GM12878 (cell line): ENCODE measurements around the gene NELL1.

Experiments
- CHD2 ChIP-seq: IDR thresholded peaks from 2 replicates; pipeline ENCODE4 v1.6.1; 2011; ENCODE audit warnings: low read depth, low read length, improper control_type of control experiment, borderline replicate concordance
- CTCF ChIP-seq, 3 experiments: IDR thresholded peaks in 2 of 3; conservative IDR thresholded peaks in 1 of 3; 2 replicates each; pipeline ENCODE4 v1.5.1; 2011; ENCODE audit warnings: low read depth in 3 of 3, low read length in 3 of 3, mild to moderate bottlenecking in 3 of 3, control low read depth in 2 of 3, moderate library complexity in 2 of 3, inconsistent platforms in 1 of 3, mixed read lengths in 1 of 3; ENCODE audit not compliant: control insufficient read depth in 2 of 3, insufficient read depth in 1 of 3; ENCODE audit errors: extremely low read depth in 1 of 3
- E4F1 ChIP-seq: fragments of 450-650 bp; IDR thresholded peaks from 2 replicates; pipeline ENCODE4 v1.6.1; 2018; ENCODE audit warnings: borderline replicate concordance, mild to moderate bottlenecking; ENCODE audit not compliant: partially characterized antibody
- NBN ChIP-seq: fragments of 450-650 bp; IDR thresholded peaks from 2 replicates; pipeline ENCODE4 v1.6.1; 2016
- NR2C2 ChIP-seq: IDR thresholded peaks from 2 replicates; pipeline ENCODE4 v1.6.1; 2011; ENCODE audit warnings: borderline replicate concordance, low read depth; ENCODE audit not compliant: control insufficient read depth, insufficient read length
- PKNOX1 ChIP-seq: fragments of 450-650 bp; IDR thresholded peaks from 2 replicates; pipeline ENCODE4 v1.6.1; 2016; ENCODE audit warnings: mild to moderate bottlenecking
- POLR2A ChIP-seq: IDR thresholded peaks from 2 replicates; pipeline ENCODE4 v1.6.1; 2011; ENCODE audit warnings: low read depth, mild to moderate bottlenecking, low read length
- POLR2AphosphoS5 ChIP-seq: IDR thresholded peaks from 2 replicates; pipeline ENCODE4 v1.6.1; 2011; ENCODE audit warnings: mild to moderate bottlenecking, low read length, inconsistent platforms
- RCOR1 ChIP-seq: conservative IDR thresholded peaks from 2 replicates; pipeline ENCODE4 v1.6.1; 2012; ENCODE audit warnings: low read depth, low read length, improper control_type of control experiment
- REST ChIP-seq: IDR thresholded peaks from 2 replicates; pipeline ENCODE4 v1.6.1; 2012; ENCODE audit warnings: mild to moderate bottlenecking, low read depth, low read length
- SP1 ChIP-seq: IDR thresholded peaks from one replicate; pipeline ENCODE4 v1.6.1; 2011; ENCODE audit warnings: low read depth, low read length
- SPI1 ChIP-seq: IDR thresholded peaks from 2 replicates; pipeline ENCODE4 v1.6.1; 2011; ENCODE audit warnings: low read depth, mild to moderate bottlenecking, low read length, moderate library complexity, borderline replicate concordance; ENCODE audit not compliant: insufficient read depth
- SRF ChIP-seq, 2 experiments: IDR thresholded peaks; 2 replicates each; pipeline ENCODE4 v1.6.1; 2011; ENCODE audit warnings: low read depth in 2 of 2, low read length in 2 of 2, mild to moderate bottlenecking in 1 of 2, moderate library complexity in 1 of 2

GRCh38 chr11:21385669-21386440, 716.5 kb downstream of the NELL1 start:
- TF ChIP-seq CTCF (IDR thresholded peaks at IDR 0.05 in 2 of 3, conservative IDR thresholded peaks at IDR 0.05 in 1 of 3; ENCODE audit: control insufficient read depth in 2 of 3, extremely low read depth in 1 of 3, insufficient read depth in 1 of 3, low read depth in 3 of 3, low read length in 3 of 3): no peak
- no peak for TF ChIP-seq E4F1
- no peak for TF ChIP-seq SP1
- TF ChIP-seq POLR2AphosphoS5: no peak
- no peak for TF ChIP-seq RCOR1
- no peak for TF ChIP-seq POLR2A
- TF ChIP-seq NBN: no peak
- no peak for TF ChIP-seq SRF (IDR thresholded peaks at IDR 0.05; ENCODE audit: low read depth in 2 of 2, low read length in 2 of 2)
- peak; percentile 30; the same call in 1 of the 2 replicates for TF ChIP-seq REST
- TF ChIP-seq PKNOX1: no peak
- no peak for TF ChIP-seq CHD2
- no peak for TF ChIP-seq NR2C2
- no peak for TF ChIP-seq SPI1
